OCI-LY3 (cell line): ENCODE measurements around the gene ARID1B.

Source experiments
- H2AFZ ChIP-seq: fragments of 200-600, 300-600 bp; shearing (Covaris generic); 2 replicates; pipeline ENCODE4 v1.6.0; 2014; ENCODE audit warnings: antibody characterized with exemption, low read depth, low read length
- H3K27ac ChIP-seq: fragments of 200-600, 300-600 bp; sonication (generic); 2 replicates; pipeline ENCODE4 v1.5.1; 2014; ENCODE audit warnings: mild to moderate bottlenecking, low read length, moderate library complexity, mixed read lengths
- H3K27me3 ChIP-seq: fragments of 200-600, 300-600 bp; sonication (generic); 2 replicates; pipeline ENCODE4 v1.6.1; 2014; ENCODE audit warnings: low read depth, low read length, mixed read lengths
- H3K36me3 ChIP-seq: fragments of 200-600, 300-600 bp; sonication (generic); replicated peaks from 2 replicates; pipeline ENCODE3; 2014; ENCODE audit warnings: low read depth, low read length, mixed read lengths
- H3K4me1 ChIP-seq: fragments of 300-600, 200-600 bp; sonication (generic); 2 replicates; pipeline ENCODE4 v1.6.1; 2014; ENCODE audit warnings: low read length, mixed read lengths
- H3K4me2 ChIP-seq: fragments of 200-600, 300-600 bp; sonication (generic); 2 replicates; pipeline ENCODE4 v1.6.1; 2014; ENCODE audit warnings: low read length, mixed read lengths
- H3K4me3 ChIP-seq: fragments of 300-600, 200-600 bp; sonication (generic); 2 replicates; pipeline ENCODE4 v1.5.1; 2014; ENCODE audit warnings: antibody characterized with exemption, mild to moderate bottlenecking, low read length, moderate library complexity
- H3K79me2 ChIP-seq: fragments of 300-600, 200-600 bp; shearing (Covaris generic); 2 replicates; pipeline ENCODE4 v1.6.1; 2014; ENCODE audit warnings: mild to moderate bottlenecking, low read length, mixed read lengths
- H3K9ac ChIP-seq: fragments of 300-600, 200-600 bp; shearing (Covaris generic); 2 replicates; pipeline ENCODE4 v1.6.0; 2014; ENCODE audit warnings: mild to moderate bottlenecking, low read length, moderate library complexity
- H3K9me3 ChIP-seq: fragments of 200-600, 300-600 bp; shearing (Covaris generic); 2 replicates; pipeline ENCODE4 v1.6.1; 2014; ENCODE audit warnings: low read length, mixed read lengths; ENCODE audit not compliant: insufficient read depth
- H4K20me1 ChIP-seq: fragments of 200-600, 300-600 bp; sonication (generic); 2 replicates; pipeline ENCODE4 v1.6.1; 2016; ENCODE audit warnings: low read length, mixed read lengths; ENCODE audit not compliant: insufficient read depth
- CTCF ChIP-seq: fragments of 200-600, 300-600 bp; sonication (generic); IDR thresholded peaks from 2 replicates; pipeline ENCODE4 v1.5.1; 2014; ENCODE audit warnings: antibody characterized with exemption, low read length, low read depth
- EZH2phosphoT487 ChIP-seq: fragments of 200-600 bp; shearing (Covaris generic); IDR thresholded peaks from 2 replicates; pipeline ENCODE4 v1.6.1; 2018; ENCODE audit warnings: antibody characterized with exemption, mixed run types, low read depth

Gene ARID1B

DNA sequence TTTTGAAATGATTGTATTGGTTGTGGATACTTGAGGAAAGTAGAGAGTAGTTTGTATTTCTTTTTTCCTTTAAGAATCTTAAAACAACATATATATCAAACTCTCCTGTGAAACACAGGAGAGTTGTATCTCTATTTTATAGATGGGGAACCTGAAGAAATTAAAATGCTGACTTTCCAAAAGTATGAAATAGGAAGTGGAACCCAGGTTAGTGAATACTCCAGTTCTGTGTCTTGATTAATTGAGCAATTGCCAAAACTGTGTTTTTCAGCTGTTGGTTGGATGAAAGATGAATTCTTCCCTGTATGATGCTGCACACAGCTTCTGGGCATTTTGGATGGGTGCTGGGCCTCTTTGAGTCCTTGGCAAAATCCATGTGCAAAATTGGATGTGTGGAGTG, 86.3 kb downstream of the ARID1B start:
- Histone ChIP-seq H3K36me3 (no peaks in the 10 kb centered on the region), H3K9ac (no peak overlapping the region), H3K27ac (no peak overlapping the region), H3K4me3 (no peak overlapping the region), H3K9me3 (no peaks in the 10 kb centered on the region), H4K20me1 (peaks cover 80% of the 10 kb centered on the region), H3K79me2 (peaks cover 89% of the 10 kb centered on the region), H3K4me1 (peaks cover 9% of the 10 kb centered on the region), H2AFZ (no peak overlapping the region), H3K27me3 (no peaks in the 10 kb centered on the region), H3K4me2 (no peak overlapping the region)
- no peak for TF ChIP-seq EZH2phosphoT487
- TF ChIP-seq CTCF: no peak

DNA sequence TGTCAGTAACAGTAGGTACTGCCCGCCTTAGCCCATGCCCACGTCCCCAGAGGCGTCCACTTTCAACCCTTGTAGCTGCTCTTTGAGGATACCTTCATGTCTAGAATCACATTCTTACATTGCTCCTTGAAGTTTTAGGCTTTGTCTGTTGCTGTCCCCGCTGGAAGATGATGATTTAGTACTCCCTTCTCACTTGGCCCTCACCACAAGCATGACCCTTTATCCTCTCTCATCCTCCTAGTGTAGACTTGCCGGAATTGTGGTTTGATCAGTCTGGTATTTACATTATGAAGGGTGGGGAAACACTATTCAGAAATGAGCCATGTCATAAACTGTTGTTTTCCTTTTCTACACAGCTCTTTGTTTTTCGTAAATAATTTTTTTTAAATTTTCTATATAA, 87.4 kb downstream of the ARID1B start:
- no peak overlapping the region for H3K9ac ChIP-seq
- H3K36me3 ChIP-seq: no peaks in the 10 kb centered on the region
- H3K27me3 ChIP-seq: no peaks in the 10 kb centered on the region
- H4K20me1 ChIP-seq: peaks cover 72% of the 10 kb centered on the region
- peaks cover 9% of the 10 kb centered on the region for H3K4me1 ChIP-seq
- TF ChIP-seq CTCF (no peak), EZH2phosphoT487 (no peak)
- H2AFZ ChIP-seq: no peak overlapping the region
- H3K79me2 ChIP-seq: peaks cover 90% of the 10 kb centered on the region
- no peak overlapping the region for H3K27ac ChIP-seq
- H3K4me3 ChIP-seq: no peak overlapping the region
- H3K9me3 ChIP-seq: no peaks in the 10 kb centered on the region
- H3K4me2 ChIP-seq: no peak overlapping the region

GRCh38 chr6:156865019-156865629, 87.9 kb downstream of the ARID1B start:
- no peak overlapping the region for H2AFZ ChIP-seq
- no peak for TF ChIP-seq EZH2phosphoT487
- TF ChIP-seq CTCF: no peak
- no peak overlapping the region for H3K4me2 ChIP-seq
- no peak overlapping the region for H3K27ac ChIP-seq
- no peaks in the 10 kb centered on the region for H3K9me3 ChIP-seq
- no peak overlapping the region for H3K9ac ChIP-seq
- peaks cover 9% of the 10 kb centered on the region for H3K4me1 ChIP-seq
- peaks cover 69% of the 10 kb centered on the region for H4K20me1 ChIP-seq
- H3K27me3 ChIP-seq: no peaks in the 10 kb centered on the region
- H3K4me3 ChIP-seq: no peak overlapping the region
- peaks cover 89% of the 10 kb centered on the region for H3K79me2 ChIP-seq
- H3K36me3 ChIP-seq: no peaks in the 10 kb centered on the region

GRCh38 chr6:156866220-156867015, 89.2 kb downstream of the ARID1B start:
- Histone ChIP-seq H2AFZ (no peak overlapping the region), H3K4me3 (no peak overlapping the region), H3K36me3 (no peaks in the 10 kb centered on the region), H3K9me3 (no peaks in the 10 kb centered on the region), H3K27me3 (no peaks in the 10 kb centered on the region), H4K20me1 (peaks cover 70% of the 10 kb centered on the region), H3K9ac (no peak overlapping the region), H3K4me1 (peaks cover 15% of the 10 kb centered on the region), H3K79me2 (peaks cover 88% of the 10 kb centered on the region), H3K4me2 (no peak overlapping the region), H3K27ac (no peak overlapping the region)
- TF ChIP-seq EZH2phosphoT487 (no peak), CTCF (no peak)
